Islet of Langerhans (tissue), 1 donor: ENCODE results near the gene NAPEPLD.
"Not testable (repeated sequence)": the region's sequence is repeated elsewhere in the genome, so short reads cannot be mapped to it uniquely, and the experiment has no call there.

Experiments
- FAIRE-seq: peaks from one replicate; lab custom pipeline; 2011; peaks lifted over from hg19 to GRCh38; lab: Jason Lieb, UNC

Gene NAPEPLD

GRCh38 chr7:103106005-103106702, 42.7 kb downstream of the NAPEPLD start:
- FAIRE-seq, result no peak

GRCh38 chr7:103101543-103101942, 47.4 kb downstream of the NAPEPLD start:
- FAIRE-seq, result no peak

DNA sequence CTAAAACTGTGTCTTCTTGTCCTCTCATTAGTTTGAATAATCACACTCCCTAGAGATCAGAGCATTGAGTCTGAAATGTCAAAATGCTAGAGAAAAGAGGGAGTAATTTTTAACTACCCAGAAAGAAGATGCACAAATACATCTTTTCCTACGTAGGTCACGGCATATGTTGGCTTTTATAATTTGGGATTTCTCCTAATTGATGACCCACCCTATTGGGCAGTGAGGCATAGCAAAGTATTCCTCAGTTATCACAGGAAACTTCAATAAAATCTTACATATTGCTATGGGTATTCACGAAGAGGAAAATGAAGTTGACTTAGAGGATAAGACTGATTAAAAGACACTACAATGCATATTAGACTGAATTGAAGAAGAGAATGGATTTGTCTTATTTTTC, 48.6 kb downstream of the NAPEPLD start:
- FAIRE-seq, result no peak

- no peak for FAIRE-seq
These were observed 51.9 kb downstream of the NAPEPLD start for GRCh38 chr7:103097041-103097440.

DNA sequence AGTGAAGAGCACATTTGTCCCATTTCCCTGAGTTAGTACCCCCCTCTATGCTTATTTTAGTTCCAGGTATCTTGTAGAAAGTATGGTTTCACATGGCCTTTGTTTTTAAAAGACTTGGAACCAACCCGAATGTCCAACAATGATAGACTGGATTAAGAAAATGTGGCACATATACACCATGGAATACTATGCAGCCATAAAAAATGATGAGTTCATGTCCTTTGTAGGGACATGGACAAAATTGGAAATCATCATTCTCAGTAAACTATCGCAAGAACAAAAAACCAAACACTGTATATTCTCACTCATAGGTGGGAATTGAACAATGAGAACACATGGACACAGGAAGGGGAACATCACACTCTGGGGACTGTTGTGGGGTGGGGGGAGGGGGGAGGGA, 53.3 kb downstream of the NAPEPLD start:
- not testable (repeated sequence) for FAIRE-seq

DNA sequence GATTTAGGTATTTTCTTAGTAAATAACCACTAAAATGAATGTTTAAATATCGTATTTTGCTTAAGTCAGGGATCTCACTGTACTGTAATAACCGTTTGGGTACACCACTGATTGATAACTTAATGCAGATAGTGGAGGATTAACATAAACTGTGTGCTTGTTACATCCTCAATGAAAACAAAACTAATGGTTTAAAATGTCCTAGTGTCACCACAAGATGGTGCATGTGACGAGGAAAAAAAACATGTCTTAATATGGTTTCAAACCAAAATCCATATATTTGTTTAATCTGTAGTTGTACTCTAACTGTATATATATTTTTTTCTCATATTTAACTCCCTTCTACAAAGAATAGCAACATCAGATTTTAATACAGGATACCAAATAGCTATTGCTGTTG, 54.8 kb downstream of the NAPEPLD start:
- FAIRE-seq, result peak; percentile 76

- FAIRE-seq, result no peak
These were observed 55.5 kb downstream of the NAPEPLD start for GRCh38 chr7:103093429-103093828.

DNA sequence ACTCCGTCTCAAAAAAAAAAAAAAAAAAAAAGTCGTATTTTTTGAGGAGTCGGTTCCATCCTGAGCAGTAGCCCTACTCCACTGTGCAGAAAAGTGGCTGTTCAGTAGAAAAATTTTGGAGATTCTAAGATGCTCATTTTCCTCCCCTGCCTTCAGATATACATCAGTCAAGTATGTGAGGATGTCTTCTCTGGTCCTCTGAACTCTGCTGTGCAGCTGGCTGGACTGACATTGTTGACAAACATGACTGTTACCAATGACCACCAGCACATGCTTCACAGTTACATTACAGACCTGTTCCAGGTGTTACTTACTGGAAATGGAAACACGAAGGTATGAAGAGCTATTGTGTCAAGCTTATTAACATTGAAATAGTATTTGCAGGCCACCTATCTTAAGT, 56.6 kb downstream of the NAPEPLD start:
- FAIRE-seq, result not testable (repeated sequence)

DNA sequence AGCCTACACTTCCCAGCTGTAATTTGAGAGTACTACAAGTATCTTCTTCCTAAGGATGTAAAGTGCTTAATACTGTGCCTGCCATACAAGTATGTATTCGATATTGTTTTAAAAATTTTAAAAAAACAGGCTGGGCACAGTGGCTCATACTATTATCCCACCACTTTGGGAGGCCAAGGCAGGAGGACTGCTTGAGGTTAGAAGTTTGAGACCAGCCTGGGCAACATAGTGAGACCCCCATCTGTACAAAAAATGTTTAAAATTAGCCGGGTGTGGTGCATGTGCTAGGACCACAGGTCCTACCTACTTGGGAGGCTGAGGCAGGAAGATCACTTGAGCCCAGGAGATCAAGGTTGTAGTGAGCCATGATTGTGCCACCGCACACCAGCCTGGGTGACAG, 65.7 kb downstream of the NAPEPLD start:
- FAIRE-seq, result no peak

- FAIRE-seq, result no peak
These were observed 66.4 kb downstream of the NAPEPLD start for GRCh38 chr7:103082497-103082896.

DNA sequence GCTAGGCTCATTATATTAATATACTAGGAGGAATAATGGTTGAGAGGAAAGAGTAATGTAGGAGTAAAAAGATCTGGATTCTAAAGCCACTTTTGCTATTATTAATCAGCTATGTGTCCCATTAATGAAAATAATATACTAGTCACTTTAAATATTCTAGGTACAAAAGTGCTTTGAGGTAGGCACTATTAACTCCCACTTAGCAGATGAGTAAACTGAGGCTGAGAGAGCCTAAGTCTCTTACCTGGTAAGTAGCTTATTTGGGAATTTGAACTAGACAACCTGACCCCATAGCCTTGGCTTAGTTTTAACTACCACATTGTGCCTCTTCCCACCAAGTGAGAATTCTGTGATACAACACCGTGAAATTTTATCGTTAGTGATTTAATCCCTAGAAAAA, 68.0 kb downstream of the NAPEPLD start:
- no peak for FAIRE-seq

GRCh38 chr7:103079836-103080235, 69.1 kb downstream of the NAPEPLD start:
- FAIRE-seq, result no peak

DNA sequence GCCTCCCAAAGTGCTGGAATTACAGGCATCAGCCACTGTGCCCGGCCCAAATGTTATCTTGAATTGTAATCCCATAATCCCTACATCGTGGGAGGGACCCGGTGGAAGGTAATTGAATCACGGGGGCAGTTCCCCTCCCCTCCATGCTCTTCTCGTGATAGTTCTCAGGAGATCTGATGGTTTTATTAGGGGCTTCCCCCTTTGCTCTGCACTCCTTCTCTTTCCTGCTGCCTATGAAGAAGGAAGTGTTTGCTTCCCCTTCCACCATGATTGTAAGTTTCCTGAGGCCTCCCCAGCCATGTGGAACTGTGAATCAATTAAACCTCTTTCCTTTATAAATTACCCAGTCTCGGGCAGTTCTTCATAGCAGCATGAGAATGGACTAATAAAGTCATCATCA, 70.7 kb downstream of the NAPEPLD start:
- not testable (repeated sequence) for FAIRE-seq

GRCh38 chr7:103077318-103077717, 71.6 kb downstream of the NAPEPLD start:
- FAIRE-seq, result no peak

DNA sequence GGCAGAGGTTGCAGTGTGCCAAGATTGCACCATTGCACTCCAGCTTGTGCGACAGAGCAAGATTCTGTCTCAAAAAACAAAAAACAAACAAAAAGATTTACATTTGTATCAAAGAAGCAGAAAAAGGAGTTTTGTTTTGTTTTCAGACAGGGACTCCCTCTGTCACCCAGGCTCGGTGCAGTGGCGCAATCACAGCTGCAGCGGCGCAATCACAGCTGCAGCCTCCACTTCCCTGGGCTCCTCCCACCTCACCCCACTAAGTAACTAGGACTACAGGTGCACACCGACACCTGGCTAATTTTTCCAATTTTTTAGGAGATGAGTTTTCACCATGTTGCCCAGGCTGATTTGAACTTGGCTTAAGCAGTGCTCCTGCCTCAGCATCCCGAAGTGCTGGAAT, 72.1 kb downstream of the NAPEPLD start:
- no peak for FAIRE-seq

DNA sequence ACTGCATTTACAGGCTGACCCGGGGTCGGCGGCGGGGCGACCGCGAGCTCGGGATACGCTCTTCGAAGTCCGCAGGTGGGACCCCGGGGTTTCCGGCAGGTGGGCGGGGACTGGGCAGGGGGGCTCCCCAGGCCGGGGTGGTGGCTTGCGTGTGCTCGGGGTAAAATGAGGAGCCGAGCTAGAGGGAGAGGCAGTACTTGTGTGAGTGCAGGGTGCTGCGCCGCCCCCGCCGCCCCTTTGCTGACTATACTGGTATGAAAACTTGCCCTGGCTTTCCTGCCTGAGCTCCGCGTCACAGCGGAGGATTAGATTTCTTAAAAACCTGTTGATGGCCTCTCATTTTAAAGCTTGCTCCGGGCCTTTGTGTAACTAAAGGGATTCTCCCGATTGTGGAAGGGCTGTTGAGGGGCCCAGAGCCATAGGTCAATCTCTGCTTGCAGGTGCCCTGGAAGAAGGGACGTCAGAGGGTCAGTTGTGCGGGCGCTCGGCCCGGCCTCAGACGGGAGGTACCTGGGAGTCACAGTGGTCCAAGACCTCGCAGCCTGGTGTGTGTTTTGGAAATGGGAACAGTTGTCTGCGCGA, 73.5 kb downstream of the NAPEPLD start:
- FAIRE-seq, result no peak

DNA sequence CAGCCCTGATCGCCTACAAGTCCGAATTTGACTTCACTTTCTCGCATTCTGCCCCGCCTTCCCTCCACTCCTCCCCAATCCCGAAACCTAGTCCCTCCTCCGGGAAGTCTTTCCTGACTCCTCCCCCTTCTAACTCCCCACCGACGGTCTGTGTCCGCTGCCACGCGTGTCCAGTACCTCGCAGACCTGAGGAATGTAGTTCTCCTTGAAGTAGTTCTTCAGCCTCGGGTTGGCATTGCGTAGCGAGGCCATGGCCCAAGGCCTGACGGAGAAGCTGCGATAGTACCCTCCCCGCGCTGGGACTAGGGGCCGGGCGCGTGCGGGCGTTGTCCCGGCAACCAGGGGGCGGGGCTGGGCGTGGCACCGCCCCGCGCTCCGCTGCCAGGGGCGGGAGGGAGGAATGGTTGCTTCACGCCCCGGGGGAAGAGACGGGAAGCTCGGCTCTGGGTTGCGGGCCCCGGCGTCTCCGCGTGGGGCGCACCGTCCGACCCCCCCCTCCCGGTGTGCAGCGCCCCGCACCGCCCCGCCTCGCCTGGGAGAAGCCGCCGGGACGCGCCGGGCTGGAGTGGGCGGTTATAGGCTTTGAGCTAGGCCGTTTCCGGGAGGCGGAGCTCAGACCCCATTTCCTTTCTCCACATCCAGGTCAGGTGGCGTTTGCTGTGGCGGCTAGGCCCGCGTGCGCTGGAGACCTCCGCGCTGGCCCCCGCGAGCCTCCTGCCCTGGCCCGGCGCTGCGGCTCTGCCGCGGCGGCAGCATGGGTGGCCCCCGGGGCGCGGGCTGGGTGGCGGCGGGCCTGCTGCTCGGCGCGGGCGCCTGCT, 74.2 kb downstream of the NAPEPLD start, which contains the start of the genes ARMC10 and FBXL13:
ARMC10 (plus strand) TSS at position 622 of the 818 bp plus-strand sequence; CDS start at position 755, 133 bp downstream.
FBXL13 (minus strand) TSS at position 278 of the 818 bp plus-strand sequence.
- FAIRE-seq, result no peak

DNA sequence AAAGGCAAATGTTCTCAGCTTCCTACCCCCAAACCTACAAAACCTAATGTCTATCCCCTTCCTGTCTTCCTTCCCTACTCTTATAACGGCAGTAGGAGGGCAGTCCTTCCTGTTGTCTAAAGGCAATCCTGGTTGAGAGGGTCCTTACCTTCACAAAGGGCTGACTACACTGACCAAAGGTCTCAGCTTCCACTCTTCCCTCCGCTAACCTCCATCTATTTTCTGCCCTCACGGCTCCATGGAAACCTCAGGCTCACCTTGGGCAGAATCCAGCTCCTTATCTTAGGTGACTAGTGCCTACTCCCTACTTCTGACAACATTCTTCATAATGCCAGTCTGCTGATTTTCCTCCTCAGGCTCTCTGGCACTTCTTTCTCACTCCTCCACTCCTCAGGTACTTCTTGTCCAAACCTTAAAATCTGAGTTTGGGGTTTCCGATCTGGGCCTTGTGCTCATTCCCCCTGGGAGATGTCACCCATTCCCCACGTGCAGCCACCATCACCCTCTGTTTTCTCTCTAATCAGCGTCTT, 74.8 kb downstream of the NAPEPLD start:
- FAIRE-seq, result no peak

- FAIRE-seq, result no peak
These were observed 77.9 kb downstream of the NAPEPLD start for GRCh38 chr7:103071000-103071399.

- FAIRE-seq, result no peak
These were observed 80.2 kb downstream of the NAPEPLD start for GRCh38 chr7:103068414-103069403.

GRCh38 chr7:103065667-103066066, 83.2 kb downstream of the NAPEPLD start:
- FAIRE-seq, result no peak

DNA sequence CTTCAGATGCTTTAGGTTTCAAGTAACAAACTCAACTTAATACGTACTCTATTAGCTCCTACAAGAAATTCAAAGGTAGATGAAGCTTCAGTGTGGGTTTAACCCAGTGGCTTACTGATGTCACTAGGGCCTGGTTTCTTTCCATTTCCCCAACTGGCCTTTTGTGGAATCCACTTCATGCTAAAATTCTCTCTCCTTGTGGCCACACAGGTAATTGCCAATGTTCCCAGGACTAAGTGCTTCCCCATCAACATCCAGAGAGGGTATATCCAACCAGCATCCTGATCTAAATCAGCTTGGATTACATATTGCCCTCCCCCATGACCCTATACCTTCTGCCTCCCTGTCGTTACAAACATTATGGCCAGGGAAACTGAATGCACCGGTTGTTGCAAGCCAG, 85.0 kb downstream of the NAPEPLD start:
- no peak for FAIRE-seq
